Colonic mucosa (tissue), 4 donors: ENCODE results near the gene PPP4R4. TPM values are rescaled to one million over a fixed set of nuclear protein-coding genes. Genes with fewer than 3 reads are reported as not detected.

Source experiments
- DNase-seq: peaks from one replicate; pipeline ENCODE4 v3.0.0-alpha.2; 2020
- H3K27ac ChIP-seq: fragments of 200-600 bp; one replicate; pipeline ENCODE4 v1.8.0; 2021
- H3K27me3 ChIP-seq: fragments of 200-600 bp; one replicate; pipeline ENCODE4 v1.8.0; 2021
- H3K36me3 ChIP-seq: fragments of 200-600 bp; one replicate; pipeline ENCODE4 v1.8.0; 2021
- H3K4me1 ChIP-seq: fragments of 200-600 bp; one replicate; pipeline ENCODE4 v1.8.0; 2021; ENCODE audit warnings: mild to moderate bottlenecking
- H3K4me3 ChIP-seq: fragments of 200-600 bp; one replicate; pipeline ENCODE4 v1.8.0; 2021
- H3K9ac ChIP-seq, 2 donors: one replicate each; pipeline ENCODE4 v1.7.0; 2013; ENCODE audit warnings: control low read depth in 2 of 2, low read depth in 2 of 2, low read length in 2 of 2
- H3K9me3 ChIP-seq: fragments of 200-600 bp; one replicate; pipeline ENCODE4 v1.8.0; 2021
- intact Hi-C: fragments of 100-400 bp; cut with DNase I; formaldehyde crosslinking; loops from one replicate; pipeline ENCODE4 v1.14.1; 2022
- total RNA-seq, 2 donors: library from RNA; stranded (reverse); fragmentation: NEBNext Ultra II Directional in 1 of 2; extraction: Animal tissue kit (Norgen Biotek cat#: 25700) in 1 of 2; gene quantifications; one replicate each; pipeline ENCODE4 v1.2.1, GENCODE V29; 2021
- TF ChIP-seq, protein P1 (sequence below): fragments of 200-600 bp; IDR thresholded peaks from one replicate; pipeline ENCODE4 v1.8.0; 2022; ENCODE audit warnings: antibody characterized with exemption, mild to moderate bottlenecking
- donor health status: healthy.
- donor health status: DM: no; HTN: no; CAD: no.
- donor health status: DM: no; HTN: no; CAD: no.

The PPP4R4 gene
- total RNA-seq, 2 donors from 2014 or later = 0.27 TPM; not detected in 1

DNA sequence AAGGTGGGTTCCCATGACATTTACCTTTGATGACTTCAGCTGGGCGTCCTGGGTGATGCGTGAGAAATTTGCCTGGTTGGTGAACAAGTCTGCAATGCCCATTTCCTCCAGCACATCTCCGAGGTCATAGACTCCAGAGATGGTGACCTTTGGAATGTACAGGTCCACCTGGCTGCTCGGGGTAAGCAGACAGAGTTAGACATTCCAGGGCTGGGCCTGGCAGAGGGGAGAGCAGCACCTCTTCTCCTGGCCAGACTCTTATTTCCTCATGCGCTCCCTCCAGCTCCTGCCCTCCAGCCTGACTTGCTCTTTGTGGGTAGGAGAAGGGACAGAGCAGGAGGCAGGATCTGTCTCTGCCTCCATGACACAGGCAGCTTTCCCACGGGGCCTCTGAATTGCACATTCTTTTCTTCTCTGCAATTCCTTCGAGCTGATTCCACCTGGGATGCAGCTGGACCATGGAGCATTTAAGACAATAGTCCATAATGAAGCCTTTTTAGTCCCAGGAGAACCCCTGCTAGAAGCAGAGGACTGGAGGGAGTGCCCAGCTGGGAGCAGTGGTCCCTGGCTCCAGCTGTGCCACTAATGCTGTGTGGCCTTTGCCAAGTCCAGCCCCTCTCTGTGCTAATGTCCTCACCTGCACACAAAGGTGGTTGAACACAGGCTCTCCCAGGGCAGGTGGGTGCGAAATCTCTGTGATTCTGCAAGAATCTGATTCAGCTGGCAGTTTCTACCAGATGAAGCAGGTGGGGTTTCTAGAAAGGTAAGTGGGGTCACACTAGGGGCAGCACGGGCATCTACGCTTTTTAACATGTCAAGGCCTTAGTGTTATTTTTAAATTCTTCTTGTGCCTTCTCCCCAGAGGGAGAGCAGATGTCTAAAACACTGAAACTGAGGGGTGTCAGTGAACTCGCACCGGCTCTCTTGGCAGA lies 132.2 kb downstream of the PPP4R4 start:
- H3K4me1 ChIP-seq = no peaks in the 10 kb centered on the region
- H3K9me3 ChIP-seq = no peaks in the 10 kb centered on the region
- H3K9ac ChIP-seq = no peak overlapping the region
- no peak overlapping the region for H3K27ac ChIP-seq
- no peaks in the 10 kb centered on the region for H3K27me3 ChIP-seq
- peak; percentile 3 for DNase-seq
- TF ChIP-seq, protein P1, sequence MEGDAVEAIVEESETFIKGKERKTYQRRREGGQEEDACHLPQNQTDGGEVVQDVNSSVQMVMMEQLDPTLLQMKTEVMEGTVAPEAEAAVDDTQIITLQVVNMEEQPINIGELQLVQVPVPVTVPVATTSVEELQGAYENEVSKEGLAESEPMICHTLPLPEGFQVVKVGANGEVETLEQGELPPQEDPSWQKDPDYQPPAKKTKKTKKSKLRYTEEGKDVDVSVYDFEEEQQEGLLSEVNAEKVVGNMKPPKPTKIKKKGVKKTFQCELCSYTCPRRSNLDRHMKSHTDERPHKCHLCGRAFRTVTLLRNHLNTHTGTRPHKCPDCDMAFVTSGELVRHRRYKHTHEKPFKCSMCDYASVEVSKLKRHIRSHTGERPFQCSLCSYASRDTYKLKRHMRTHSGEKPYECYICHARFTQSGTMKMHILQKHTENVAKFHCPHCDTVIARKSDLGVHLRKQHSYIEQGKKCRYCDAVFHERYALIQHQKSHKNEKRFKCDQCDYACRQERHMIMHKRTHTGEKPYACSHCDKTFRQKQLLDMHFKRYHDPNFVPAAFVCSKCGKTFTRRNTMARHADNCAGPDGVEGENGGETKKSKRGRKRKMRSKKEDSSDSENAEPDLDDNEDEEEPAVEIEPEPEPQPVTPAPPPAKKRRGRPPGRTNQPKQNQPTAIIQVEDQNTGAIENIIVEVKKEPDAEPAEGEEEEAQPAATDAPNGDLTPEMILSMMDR = no peak
- no peaks in the 10 kb centered on the region for H3K36me3 ChIP-seq
- H3K4me3 ChIP-seq = no peak overlapping the region
- intact Hi-C loops = no loop called here

DNA sequence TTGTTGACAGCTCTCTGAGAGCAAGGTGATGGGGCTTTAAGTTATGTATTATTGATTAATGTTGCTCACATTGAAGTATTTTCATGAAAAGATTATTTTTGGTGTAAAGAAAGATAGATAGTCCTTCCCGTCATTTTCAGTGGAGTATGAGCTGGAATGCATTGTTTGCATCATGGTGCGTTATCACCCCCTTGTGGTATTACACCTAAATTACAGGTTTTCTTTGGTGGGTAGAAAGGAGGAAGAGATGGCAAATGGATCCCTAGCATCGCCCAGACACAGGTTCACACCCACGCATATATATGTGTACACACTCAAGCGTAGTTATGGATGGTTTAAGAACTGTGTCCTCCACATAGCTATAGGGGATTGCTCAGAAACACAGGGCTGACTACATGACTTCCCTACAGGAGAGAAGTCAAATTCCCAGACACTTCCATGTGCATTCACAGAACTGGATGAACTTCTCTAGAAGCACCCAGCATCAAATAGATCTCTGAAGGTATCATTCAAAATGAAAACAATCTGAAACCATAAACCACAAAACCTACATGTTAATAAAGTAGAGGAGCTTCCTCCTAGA lies 133.4 kb downstream of the PPP4R4 start:
- Histone ChIP-seq H3K4me1 (no peaks in the 10 kb centered on the region), H3K9me3 (no peaks in the 10 kb centered on the region), H3K36me3 (no peaks in the 10 kb centered on the region), H3K4me3 (no peak overlapping the region), H3K9ac (no peak overlapping the region), H3K27me3 (no peaks in the 10 kb centered on the region), H3K27ac (no peak overlapping the region)
- DNase-seq = peak; percentile 23
- TF ChIP-seq, protein P1 = no peak
- intact Hi-C loops = no loop called here

DNA sequence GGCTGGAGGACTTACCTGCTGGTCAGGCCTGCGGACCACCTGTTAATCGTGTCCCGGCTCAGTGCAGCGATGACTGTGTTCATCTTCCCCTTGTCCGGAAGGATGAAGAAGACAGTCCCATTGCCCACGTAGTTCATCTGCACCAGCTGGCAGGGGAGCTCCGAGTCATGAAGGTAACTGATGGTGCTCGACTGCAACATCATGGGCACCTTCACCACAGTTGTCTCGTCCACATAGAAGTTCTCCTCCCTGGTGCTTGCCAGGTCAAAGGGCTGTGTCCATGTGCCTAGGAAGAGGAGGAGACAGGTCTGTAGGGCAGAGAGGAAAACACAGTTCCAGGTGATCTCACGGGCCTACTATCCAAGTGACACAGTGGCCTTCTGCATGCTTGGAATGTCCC lies 135.6 kb downstream of the PPP4R4 start:
- H3K27me3 ChIP-seq = no peaks in the 10 kb centered on the region
- peak; percentile 13 for DNase-seq
- H3K4me3 ChIP-seq = no peak overlapping the region
- no peaks in the 10 kb centered on the region for H3K9me3 ChIP-seq
- H3K4me1 ChIP-seq = no peaks in the 10 kb centered on the region
- TF ChIP-seq, protein P1 = no peak
- no peaks in the 10 kb centered on the region for H3K36me3 ChIP-seq
- intact Hi-C loops = no loop called here
- no peak overlapping the region for H3K9ac ChIP-seq
- H3K27ac ChIP-seq = no peak overlapping the region

DNA sequence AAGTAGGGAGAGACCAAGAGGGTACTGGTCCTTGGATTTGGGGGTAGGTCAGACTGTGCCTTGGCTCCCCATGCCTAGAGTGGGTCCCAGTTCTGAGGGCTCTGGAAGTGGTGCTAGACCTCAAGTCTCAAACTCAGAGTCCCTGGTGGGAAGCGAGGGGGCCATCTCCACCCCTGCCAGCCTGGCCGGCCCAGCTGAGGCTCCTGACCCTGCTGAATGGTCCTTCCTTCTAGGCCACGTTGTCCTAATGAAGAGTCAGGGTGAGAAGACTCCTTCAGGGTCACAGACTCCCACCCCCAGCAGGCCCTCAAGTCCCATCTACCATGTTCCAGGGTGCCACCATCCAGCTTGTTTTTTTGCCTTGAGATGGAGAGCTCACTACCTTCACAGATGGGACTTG lies 136.1 kb downstream of the PPP4R4 start:
- no peak overlapping the region for H3K4me3 ChIP-seq
- H3K9ac ChIP-seq = no peak overlapping the region
- intact Hi-C loops = no loop called here
- TF ChIP-seq, protein P1 = no peak
- peak; percentile 9 for DNase-seq
- no peaks in the 10 kb centered on the region for H3K36me3 ChIP-seq
- no peaks in the 10 kb centered on the region for H3K9me3 ChIP-seq
- no peaks in the 10 kb centered on the region for H3K4me1 ChIP-seq
- H3K27me3 ChIP-seq = no peaks in the 10 kb centered on the region
- H3K27ac ChIP-seq = no peak overlapping the region

DNA sequence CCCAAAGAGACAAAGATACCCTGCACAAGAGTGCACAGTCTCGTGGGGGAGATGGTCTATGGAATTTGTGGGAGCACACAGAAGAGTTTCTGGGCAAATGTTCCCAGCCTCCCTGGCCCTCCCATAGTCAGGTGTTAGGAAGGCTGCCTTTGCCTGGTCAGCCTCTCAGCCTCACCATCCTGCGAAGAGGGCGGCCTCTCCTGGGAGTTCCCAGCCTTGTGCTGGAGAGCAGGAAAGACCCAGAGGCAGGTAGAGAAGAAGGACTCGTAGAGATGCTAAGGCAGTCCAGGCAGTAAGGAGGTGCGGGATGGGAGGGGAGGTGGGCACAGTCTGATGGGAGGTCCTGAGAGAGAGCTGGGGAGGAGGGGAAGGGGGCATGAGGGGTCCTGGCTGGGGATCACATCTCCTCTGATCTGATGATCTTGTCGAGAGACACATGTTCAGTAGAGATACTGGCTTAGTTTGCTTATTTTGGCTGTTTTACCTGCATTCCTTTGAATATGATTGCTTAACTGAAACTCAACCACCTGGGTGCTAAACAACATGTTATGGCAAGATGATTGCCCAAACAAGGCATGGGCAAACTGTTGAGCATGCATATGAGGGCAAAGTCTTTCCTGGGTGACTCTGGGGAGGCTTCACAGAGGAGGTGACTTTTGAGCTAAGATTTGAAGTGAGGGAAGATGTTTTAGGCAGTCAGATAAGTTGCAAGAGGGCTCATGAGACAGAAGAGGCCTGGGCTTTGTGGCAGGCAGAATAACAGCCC lies 138.5 kb downstream of the PPP4R4 start:
- Histone ChIP-seq H3K4me1 (no peaks in the 10 kb centered on the region), H3K27me3 (no peaks in the 10 kb centered on the region), H3K27ac (no peak overlapping the region), H3K36me3 (no peaks in the 10 kb centered on the region), H3K4me3 (no peak overlapping the region), H3K9ac (no peak overlapping the region), H3K9me3 (no peaks in the 10 kb centered on the region)
- intact Hi-C loops = no loop called here
- peak; percentile 27 for DNase-seq
- TF ChIP-seq, protein P1 = no peak
